Cardiac fibroblast (primary cell): ENCODE measurements around the gene DOCK8.

Experiments
- DNase-seq, 2 donors: peaks; one replicate each; pipeline versions ENCODE4 v3.0.0 to v3.0.0-alpha.2; 2010; ENCODE audit warnings: low read depth in 2 of 2
- H3K4me3 ChIP-seq, 2 donors: replicated peaks in 1 of 2; 1 replicate in 1 of 2; 2 replicates in 1 of 2; pipeline ENCODE4 v1.5.1; 2011; ENCODE audit warnings: low read depth in 2 of 2, low read length in 2 of 2, mild to moderate bottlenecking in 2 of 2, moderate library complexity in 1 of 2
- CTCF ChIP-seq: IDR thresholded peaks from one replicate; pipeline ENCODE4 v1.5.1; 2011; ENCODE audit warnings: low read depth, mild to moderate bottlenecking, low read length, inconsistent platforms

DOCK8 gene

GRCh38 chr9:431701-432100 lies 217.0 kb downstream of the DOCK8 start:
- H3K4me3 ChIP-seq: no peak overlapping the region
- no peak for TF ChIP-seq CTCF
- no peak for DNase-seq

GRCh38 chr9:436482-436881 lies 221.8 kb downstream of the DOCK8 start:
- TF ChIP-seq CTCF: no peak
- H3K4me3 ChIP-seq: no peak overlapping the region
- DNase-seq: no peak

GRCh38 chr9:437066-437465 lies 222.4 kb downstream of the DOCK8 start:
- TF ChIP-seq CTCF: no peak
- H3K4me3 ChIP-seq: no peak overlapping the region
- DNase-seq: no peak

- no peak for TF ChIP-seq CTCF
- peak; percentile 70 to 95 for DNase-seq
Measured at GRCh38 chr9:437574-438001, 222.9 kb downstream of the DOCK8 start.

GRCh38 chr9:438066-438465 lies 223.4 kb downstream of the DOCK8 start:
- no peak for TF ChIP-seq CTCF
- H3K4me3 ChIP-seq: no peak overlapping the region
- peak; percentile 52 to 83 for DNase-seq

More at GRCh38 chr9:437574-438001, 222.9 kb downstream of the DOCK8 start:
- no peak overlapping the region for H3K4me3 ChIP-seq

- no peak for TF ChIP-seq CTCF
- no peak overlapping the region for H3K4me3 ChIP-seq
- DNase-seq: peak; percentile 56 to 86
Measured at GRCh38 chr9:438961-439768, 224.5 kb downstream of the DOCK8 start.
